Coronary artery (tissue), 2 donors: ENCODE data around the gene ADCY1.

Experiments
- DNase-seq: peaks from one replicate; pipeline ENCODE4 v3.0.0-alpha.2; 2017; ENCODE audit warnings: low spot score
- H3K27ac ChIP-seq, 2 donors: fragments of 200-600 bp; sonication (generic); one replicate each; pipeline ENCODE4 v1.5.1; 2016 to 2019
- H3K4me3 ChIP-seq: fragments of 200-600 bp; sonication (generic); 2 replicates; pipeline ENCODE4 v1.5.1; 2016; ENCODE audit warnings: mild to moderate bottlenecking, moderate library complexity
- CTCF ChIP-seq: fragments of 200-600 bp; sonication (generic); IDR thresholded peaks from one replicate; pipeline ENCODE4 v1.5.1; 2019; ENCODE audit warnings: antibody characterized with exemption

The ADCY1 gene

GRCh38 chr7:45657890-45658715 is 83.9 kb downstream of the ADCY1 start:
- H3K27ac ChIP-seq = no peak overlapping the region
- TF ChIP-seq CTCF = no peak
- no peak for DNase-seq
- H3K4me3 ChIP-seq = no peak overlapping the region

- Histone ChIP-seq H3K4me3 (no peak overlapping the region), H3K27ac (no peak overlapping the region)
- DNase-seq = no peak
- TF ChIP-seq CTCF = no peak
Measured at GRCh38 chr7:45658716-45659495, 84.7 kb downstream of the ADCY1 start.

- no peak for TF ChIP-seq CTCF
- no peak overlapping the region for H3K27ac ChIP-seq
- H3K4me3 ChIP-seq = no peak overlapping the region
- no peak for DNase-seq
Measured at GRCh38 chr7:45659496-45660139, 85.5 kb downstream of the ADCY1 start.

- H3K4me3 ChIP-seq = no peak overlapping the region
- H3K27ac ChIP-seq = no peak overlapping the region
- no peak for DNase-seq
- no peak for TF ChIP-seq CTCF
Measured at GRCh38 chr7:45660201-45660900, 86.2 kb downstream of the ADCY1 start.

GRCh38 chr7:45660901-45661211 is 86.7 kb downstream of the ADCY1 start:
- DNase-seq = no peak
- no peak overlapping the region for H3K4me3 ChIP-seq
- no peak for TF ChIP-seq CTCF
- H3K27ac ChIP-seq = no peak overlapping the region

- TF ChIP-seq CTCF = no peak
- DNase-seq = no peak
- Histone ChIP-seq H3K27ac (no peak overlapping the region), H3K4me3 (no peak overlapping the region)
Measured at GRCh38 chr7:45661302-45661995, 87.3 kb downstream of the ADCY1 start.
